Fibroblast of the aortic adventitia (primary cell): ENCODE results near the gene PHGDH. TPM values are rescaled to one million over a fixed set of nuclear protein-coding genes. Genes with fewer than 3 reads are reported as not detected.

ENCODE experiments used
- DNase-seq: peaks from one replicate; pipeline ENCODE4 v3.0.0-alpha.2; 2010; ENCODE audit warnings: low read depth
- H3K4me3 ChIP-seq: 2 replicates; pipeline ENCODE4 v1.5.1; 2011; ENCODE audit warnings: low read depth, mild to moderate bottlenecking, control low read depth, low read length, moderate library complexity
- total RNA-seq: library from RNA; depleted of rRNA; stranded (reverse); fragments of >200 nt; gene quantifications from 2 replicates; pipeline ENCODE4 v1.2.3, GENCODE V29; 2012; ENCODE audit warnings: low replicate concordance
- TF ChIP-seq, protein P1 (sequence below): IDR thresholded peaks from 2 replicates; pipeline ENCODE4 v1.5.1; 2011; ENCODE audit warnings: mild to moderate bottlenecking, low read length, control low read depth, inconsistent platforms; ENCODE audit not compliant: insufficient read depth

The PHGDH gene
- total RNA-seq, 1 donor, result 246 TPM

DNA sequence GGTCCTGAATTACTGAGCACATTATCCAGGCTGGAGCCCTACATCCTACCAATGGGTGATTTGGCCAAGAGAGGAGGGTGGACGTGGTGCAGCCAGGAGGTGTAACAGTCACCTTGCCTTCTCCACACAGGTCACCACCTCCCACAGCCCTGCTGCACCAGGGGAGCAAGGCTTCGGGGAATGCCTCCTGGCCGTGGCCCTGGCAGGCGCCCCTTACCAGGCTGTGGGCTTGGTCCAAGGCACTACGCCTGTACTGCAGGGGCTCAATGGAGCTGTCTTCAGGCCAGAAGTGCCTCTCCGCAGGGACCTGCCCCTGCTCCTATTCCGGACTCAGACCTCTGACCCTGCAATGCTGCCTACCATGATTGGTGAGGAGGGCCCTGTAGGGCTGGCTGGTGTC is 30.9 kb downstream of the PHGDH start:
- DNase-seq, result no peak
- H3K4me3 ChIP-seq, result no peak overlapping the region
- TF ChIP-seq, protein P1, sequence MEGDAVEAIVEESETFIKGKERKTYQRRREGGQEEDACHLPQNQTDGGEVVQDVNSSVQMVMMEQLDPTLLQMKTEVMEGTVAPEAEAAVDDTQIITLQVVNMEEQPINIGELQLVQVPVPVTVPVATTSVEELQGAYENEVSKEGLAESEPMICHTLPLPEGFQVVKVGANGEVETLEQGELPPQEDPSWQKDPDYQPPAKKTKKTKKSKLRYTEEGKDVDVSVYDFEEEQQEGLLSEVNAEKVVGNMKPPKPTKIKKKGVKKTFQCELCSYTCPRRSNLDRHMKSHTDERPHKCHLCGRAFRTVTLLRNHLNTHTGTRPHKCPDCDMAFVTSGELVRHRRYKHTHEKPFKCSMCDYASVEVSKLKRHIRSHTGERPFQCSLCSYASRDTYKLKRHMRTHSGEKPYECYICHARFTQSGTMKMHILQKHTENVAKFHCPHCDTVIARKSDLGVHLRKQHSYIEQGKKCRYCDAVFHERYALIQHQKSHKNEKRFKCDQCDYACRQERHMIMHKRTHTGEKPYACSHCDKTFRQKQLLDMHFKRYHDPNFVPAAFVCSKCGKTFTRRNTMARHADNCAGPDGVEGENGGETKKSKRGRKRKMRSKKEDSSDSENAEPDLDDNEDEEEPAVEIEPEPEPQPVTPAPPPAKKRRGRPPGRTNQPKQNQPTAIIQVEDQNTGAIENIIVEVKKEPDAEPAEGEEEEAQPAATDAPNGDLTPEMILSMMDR, result no peak

DNA sequence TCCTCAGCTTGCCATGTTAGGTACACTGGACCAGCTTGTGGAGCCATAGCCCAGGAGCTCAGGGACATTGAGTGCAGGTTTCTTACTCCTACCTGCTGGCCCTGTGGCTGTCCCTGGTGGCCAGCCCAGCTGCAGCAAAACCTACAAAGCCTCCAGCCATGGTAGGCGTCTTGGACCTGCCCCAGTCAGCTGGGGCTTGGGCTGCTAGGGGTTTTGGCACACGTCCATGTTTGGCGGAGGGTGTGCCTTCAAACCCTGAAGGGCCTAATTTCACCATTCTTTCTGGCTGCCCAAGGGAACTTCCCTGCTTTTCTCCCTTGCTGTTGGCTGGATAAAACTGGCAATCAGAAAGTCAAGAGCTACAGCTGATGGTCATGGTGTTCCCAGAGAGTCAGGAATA is 31.6 kb downstream of the PHGDH start:
- H3K4me3 ChIP-seq, result no peak overlapping the region
- TF ChIP-seq, protein P1, result peak; percentile 3
- peak; percentile 66 for DNase-seq

DNA sequence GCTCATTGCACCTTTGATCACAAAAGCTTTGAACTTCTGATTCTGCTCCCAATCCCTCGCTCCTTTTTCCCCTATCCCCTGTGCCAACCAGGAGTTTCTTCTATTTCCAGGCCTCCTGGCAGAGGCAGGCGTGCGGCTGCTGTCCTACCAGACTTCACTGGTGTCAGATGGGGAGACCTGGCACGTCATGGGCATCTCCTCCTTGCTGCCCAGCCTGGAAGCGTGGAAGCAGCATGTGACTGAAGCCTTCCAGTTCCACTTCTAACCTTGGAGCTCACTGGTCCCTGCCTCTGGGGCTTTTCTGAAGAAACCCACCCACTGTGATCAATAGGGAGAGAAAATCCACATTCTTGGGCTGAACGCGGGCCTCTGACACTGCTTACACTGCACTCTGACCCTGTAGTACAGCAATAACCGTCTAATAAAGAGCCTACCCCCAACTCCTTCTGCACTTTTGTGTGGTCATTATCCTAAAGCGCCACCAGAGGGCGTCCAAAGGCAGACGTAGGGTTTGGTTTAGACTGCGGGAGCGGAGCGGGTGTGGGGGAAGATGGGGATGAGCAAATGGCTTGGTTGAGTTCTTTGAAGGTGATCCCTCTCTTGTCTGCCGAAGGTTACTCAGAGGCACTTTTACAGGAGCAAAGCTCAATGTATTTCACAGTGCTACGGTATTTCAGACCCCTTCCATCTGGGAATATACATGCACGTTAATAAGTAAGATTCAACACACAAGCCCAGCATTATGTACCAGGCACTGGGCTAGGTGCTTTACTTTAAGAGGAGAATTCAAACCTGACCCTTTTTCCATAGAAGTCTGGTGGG is 32.3 kb downstream of the PHGDH start:
- H3K4me3 ChIP-seq, result no peak overlapping the region
- peak; percentile 74 for DNase-seq
- TF ChIP-seq, protein P1, result peak; percentile 81

DNA sequence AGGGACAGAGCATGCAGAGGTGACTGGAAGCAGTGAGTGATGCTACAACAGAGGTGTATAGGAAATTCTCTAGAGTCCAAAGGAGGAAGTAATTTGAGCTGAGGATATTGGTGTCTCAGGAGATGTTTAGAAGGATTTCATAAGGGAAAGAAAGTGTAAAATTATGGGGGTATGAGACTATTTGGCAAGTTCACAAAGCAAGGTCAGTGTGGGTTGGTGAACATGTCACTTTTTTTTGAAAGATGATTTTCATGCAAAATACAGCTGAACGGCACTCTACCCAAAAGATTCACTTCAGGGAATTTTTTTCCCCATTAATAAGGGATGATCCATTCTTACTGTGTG is 32.8 kb downstream of the PHGDH start:
- H3K4me3 ChIP-seq, result no peak overlapping the region
- DNase-seq, result no peak
- TF ChIP-seq, protein P1, result no peak

DNA sequence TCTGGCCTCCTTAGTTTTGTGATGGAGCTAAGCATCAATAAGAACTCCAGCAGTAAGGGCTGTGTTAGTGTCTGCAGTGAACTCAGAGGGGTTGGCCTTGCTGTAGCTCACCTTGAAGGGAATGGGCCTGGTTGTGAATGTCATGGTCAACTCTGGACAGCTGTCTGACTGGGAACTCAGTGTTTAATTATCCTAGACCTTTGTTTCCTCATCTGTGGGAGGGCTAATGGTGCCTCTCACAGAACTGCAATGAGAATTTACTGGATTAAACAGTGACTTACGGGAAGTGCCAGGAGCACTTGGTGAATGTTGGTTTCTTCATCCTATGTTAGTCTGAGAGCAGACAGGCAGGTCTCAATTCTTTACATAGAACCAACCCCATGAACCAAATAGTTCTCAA is 33.3 kb downstream of the PHGDH start:
- TF ChIP-seq, protein P1, result no peak
- H3K4me3 ChIP-seq, result no peak overlapping the region
- no peak for DNase-seq

DNA sequence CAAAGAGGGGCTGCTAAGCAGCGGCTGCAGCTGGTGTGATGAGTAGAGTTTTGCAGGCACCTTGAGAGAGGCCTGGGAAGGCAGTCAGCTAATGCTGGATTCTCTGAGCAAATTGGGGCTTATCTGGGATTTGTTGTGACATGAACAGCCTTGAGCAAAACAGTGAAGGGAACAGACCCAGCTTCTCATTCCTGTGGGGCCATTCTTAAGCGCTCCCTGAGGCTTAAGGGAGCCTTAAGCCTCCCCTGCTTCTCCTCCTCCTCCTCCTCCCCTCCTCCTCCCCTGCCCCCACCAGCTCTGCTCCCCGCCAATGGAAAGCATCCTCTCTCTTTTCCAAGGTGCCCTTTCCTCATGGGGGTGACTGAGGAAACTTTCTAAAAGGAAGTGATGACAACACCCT is 35.7 kb downstream of the PHGDH start:
- TF ChIP-seq, protein P1, result no peak
- no peak overlapping the region for H3K4me3 ChIP-seq
- DNase-seq, result no peak

DNA sequence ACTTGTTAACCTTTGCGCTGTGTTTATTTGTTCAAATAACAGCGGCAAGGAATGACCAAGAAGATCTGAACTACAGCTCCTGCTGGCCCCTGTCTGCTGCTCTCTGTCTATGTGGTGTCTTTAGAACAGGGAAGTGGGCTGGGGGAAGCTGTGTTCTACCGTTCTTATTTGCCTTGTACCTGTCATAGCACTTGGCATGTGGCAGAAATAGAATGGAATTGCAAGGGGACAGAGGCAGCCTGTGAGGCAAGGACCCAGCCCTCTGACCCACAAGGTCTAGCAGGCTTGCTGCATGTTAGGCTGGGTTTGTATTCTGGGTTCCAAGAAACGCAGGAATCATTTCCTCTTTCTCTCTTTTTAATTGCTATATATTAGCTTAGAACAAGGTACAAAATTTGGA is 36.3 kb downstream of the PHGDH start:
- DNase-seq, result no peak
- TF ChIP-seq, protein P1, result no peak
- H3K4me3 ChIP-seq, result no peak overlapping the region
